Mucosa of stomach (tissue), 1 donor: Measurements from ENCODE around the gene PTPRH.
"Not testable (repeated sequence)": the region's sequence is repeated elsewhere in the genome, so short reads cannot be mapped to it uniquely, and the experiment has no call there.

Experiments used
- H3K27me3 ChIP-seq: one replicate; pipeline ENCODE4 v1.7.0; 2013; ENCODE audit warnings: mild to moderate bottlenecking, low read length; ENCODE audit not compliant: control insufficient read depth, insufficient read depth
- H3K36me3 ChIP-seq: one replicate; pipeline ENCODE4 v1.7.0; 2013; ENCODE audit warnings: low read length; ENCODE audit not compliant: control insufficient read depth, insufficient read depth
- H3K4me1 ChIP-seq: one replicate; pipeline ENCODE4 v1.7.0; 2013; ENCODE audit warnings: mild to moderate bottlenecking, low read length; ENCODE audit not compliant: control insufficient read depth, insufficient read depth
- H3K4me3 ChIP-seq: one replicate; pipeline ENCODE4 v1.7.0; 2013; ENCODE audit warnings: low read length
- H3K9ac ChIP-seq: one replicate; pipeline ENCODE4 v1.7.0; 2013; ENCODE audit warnings: mild to moderate bottlenecking, low read length, moderate library complexity
- H3K9me3 ChIP-seq: one replicate; pipeline ENCODE4 v1.7.0; 2013; ENCODE audit warnings: mild to moderate bottlenecking, low read length, moderate library complexity; ENCODE audit not compliant: control insufficient read depth
- donor health status: Pancreatic carcinoma.

Gene PTPRH

DNA sequence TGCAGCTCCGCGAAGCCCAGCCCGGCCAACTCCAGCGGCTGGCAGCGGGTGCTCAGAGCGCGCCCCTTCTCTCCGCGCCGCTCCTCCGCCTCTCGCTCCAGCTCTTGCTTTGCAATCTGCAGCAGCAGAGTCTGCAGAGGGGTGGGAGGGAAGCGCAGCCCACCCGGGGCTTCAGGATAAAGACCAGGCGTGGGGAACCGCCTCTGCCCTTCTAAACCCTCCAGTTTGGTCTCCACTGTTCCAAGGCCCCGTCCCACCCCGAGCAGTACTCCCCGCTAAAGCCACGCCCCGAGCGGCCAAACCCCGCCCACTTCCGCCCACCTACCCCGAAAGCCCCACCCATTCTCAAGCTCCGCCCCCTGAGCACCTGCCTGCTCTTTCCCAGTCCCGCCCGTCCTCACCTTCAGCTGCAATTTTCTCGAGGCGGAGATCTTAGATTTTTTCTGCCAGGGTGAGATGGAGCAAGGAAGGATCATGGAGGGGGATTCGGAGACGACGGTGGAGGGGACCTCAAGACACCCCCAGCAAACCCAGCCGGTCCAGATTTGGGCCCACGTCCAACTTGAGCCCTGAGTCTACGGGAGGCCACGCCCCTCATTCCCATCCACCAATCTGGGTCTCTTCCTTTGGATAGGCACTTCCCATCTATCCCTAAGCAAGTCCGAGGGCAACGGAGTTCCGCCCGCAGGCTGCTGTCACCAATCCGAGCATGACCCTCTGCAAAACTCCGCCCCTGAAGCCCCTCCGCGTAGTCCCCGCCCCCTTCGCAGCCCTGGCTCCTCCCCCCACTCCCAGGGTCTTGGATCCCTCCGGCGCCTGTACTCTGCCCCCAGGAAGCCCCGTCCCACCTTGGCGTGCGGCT is 52.9 kb downstream of the PTPRH start:
- H3K9ac ChIP-seq = no peak overlapping the region

DNA sequence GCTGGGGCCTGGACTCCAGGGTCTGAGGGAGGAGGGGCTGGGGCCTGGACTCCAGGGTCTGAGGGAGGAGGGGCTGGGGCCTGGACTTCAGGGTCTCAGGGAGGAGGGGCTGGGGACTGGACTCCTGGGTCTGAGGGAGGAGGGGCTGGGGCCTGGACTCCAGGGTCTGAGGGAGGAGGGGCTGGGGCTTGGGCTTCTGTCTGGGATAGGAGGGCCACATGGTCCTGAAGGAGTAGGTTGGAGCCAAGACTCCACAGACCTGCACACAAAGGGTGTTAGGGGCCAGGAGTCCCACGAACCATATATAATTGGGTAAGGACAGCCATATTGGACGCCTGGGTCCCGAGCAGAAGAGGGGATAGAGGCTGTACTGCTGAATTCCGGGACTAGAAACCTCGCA is 53.5 kb downstream of the PTPRH start:
- peaks cover 13% of the 10 kb centered on the region for H3K4me1 ChIP-seq
- H3K4me3 ChIP-seq, H3K9ac ChIP-seq, H3K9me3 ChIP-seq, H3K36me3 ChIP-seq: not testable (repeated sequence)
- H3K27me3 ChIP-seq = peaks cover 39% of the 10 kb centered on the region

More for the DNA sequence above, 52.9 kb downstream of the PTPRH start:
- peaks cover 13% of the 10 kb centered on the region for H3K4me1 ChIP-seq
- H3K27me3 ChIP-seq = peaks cover 43% of the 10 kb centered on the region
- H3K9me3 ChIP-seq = no peaks in the 10 kb centered on the region
- no peaks in the 10 kb centered on the region for H3K36me3 ChIP-seq
- no peak overlapping the region for H3K4me3 ChIP-seq

DNA sequence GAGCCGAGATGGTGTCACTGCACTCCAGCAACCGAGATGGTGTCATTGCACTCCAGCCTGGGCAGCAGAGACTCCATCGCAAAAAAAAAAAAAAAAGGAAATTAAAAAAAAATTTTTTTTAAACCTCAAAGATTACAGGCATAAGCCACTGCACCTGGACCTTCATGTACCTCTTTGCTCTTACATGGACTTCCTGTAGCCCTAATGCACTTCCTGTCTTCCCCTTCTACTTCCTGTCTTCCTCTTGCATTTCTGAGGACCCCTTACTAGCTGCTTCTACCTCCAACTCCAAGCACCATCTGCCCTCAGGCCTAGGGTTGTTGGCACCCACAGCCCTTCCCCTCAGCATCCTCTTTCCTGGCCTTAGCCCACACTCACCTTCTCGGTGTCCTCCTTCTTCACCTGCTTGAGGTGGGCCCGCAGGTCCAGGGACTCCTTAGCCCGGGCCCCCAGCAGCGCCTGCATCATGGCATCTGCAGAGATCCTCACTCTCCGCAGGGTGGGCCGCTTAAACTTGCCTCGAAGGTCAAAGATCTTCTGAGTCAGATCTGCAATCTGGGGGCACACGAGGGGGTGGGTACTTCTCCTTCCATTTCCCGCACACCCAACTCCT is 55.5 kb downstream of the PTPRH start:
- Histone ChIP-seq H3K27me3 (peaks cover 40% of the 10 kb centered on the region), H3K36me3 (no peaks in the 10 kb centered on the region), H3K9me3 (no peaks in the 10 kb centered on the region), H3K9ac (no peak overlapping the region), H3K4me3 (no peak overlapping the region), H3K4me1 (peaks cover 6% of the 10 kb centered on the region)

DNA sequence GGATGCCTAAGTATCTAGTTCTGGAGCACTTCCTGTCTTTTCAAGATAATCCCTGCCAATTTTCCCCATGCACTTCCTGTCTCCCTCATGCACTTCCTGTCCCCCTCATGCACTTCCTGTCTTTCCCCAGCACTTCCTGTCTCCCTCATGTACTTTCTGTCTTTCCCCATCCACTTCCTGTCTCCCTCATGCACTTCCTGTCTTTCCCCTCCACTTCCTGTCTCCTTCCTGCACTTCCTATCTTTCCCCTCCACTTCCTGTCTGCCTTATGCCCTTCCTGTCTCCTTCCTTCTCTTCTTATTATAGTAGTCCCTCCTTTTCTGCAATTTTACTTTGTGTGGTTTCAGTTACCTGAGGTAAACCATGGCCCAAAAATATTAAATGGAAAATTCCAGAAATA is 57.3 kb downstream of the PTPRH start:
- Histone ChIP-seq H3K9ac (no peak overlapping the region), H3K36me3 (no peaks in the 10 kb centered on the region), H3K4me3 (no peak overlapping the region), H3K27me3 (peaks cover 36% of the 10 kb centered on the region), H3K4me1 (peaks cover 6% of the 10 kb centered on the region), H3K9me3 (no peaks in the 10 kb centered on the region)

DNA sequence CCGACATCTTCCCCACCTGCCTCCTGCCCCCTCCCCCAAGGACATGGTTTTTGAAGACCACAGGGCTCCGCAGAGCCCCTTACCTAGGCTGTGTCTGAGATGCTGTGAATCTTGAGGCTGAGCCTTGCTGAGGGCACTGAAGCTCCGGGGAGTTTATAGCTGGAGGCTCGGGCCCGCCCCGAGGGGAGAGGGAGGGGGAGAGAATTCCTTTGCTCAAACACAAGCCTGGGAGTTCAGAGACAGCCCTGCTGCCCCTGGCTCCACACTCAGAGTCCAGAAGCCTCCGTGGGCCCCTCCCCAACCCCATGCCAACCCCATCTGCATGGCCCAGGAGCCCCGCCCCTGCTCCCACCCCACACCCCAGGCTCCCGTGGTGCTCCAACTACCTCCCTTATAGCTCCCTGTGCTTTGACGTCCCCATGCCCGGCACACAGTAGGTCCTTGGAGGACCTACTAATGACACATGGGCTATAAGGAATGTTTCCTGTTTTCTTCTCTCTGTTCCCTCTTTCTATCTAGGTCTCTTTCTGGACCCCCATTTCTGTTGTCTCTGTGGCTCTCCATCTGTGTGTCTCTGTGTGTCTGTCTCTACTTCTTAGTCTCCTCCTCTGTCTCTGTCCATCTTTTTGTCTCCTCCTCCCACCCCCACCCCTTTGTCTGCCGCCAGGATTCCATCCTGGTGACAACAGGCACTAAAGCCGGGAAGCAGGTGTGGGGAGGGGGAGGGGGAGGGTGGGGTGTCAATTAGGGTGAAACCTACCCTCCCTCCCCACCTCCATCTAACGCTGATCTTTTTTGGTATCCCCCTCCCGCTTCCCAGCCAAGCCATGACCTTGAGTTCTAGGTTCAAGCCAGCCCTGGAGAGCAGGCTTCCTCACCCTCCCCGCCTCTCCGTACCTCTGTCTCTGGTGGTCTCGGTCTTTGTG is 60.0 kb downstream of the PTPRH start, which contains the start of gene TNNT1:
Gene TNNT1, minus strand, starts transcription at position 129 of the 926 bp plus-strand sequence. CDS start 2,049 bp downstream, outside the sequence.
- Histone ChIP-seq H3K4me3 (no peak within 1 kb of the TSS), H3K9ac (no peak within 1 kb of the TSS), H3K27me3 (peaks cover 49% of the 10 kb centered on the region), H3K36me3 (no peaks in the 10 kb centered on the region), H3K4me1 (no peaks in the 10 kb centered on the region), H3K9me3 (no peaks in the 10 kb centered on the region)

DNA sequence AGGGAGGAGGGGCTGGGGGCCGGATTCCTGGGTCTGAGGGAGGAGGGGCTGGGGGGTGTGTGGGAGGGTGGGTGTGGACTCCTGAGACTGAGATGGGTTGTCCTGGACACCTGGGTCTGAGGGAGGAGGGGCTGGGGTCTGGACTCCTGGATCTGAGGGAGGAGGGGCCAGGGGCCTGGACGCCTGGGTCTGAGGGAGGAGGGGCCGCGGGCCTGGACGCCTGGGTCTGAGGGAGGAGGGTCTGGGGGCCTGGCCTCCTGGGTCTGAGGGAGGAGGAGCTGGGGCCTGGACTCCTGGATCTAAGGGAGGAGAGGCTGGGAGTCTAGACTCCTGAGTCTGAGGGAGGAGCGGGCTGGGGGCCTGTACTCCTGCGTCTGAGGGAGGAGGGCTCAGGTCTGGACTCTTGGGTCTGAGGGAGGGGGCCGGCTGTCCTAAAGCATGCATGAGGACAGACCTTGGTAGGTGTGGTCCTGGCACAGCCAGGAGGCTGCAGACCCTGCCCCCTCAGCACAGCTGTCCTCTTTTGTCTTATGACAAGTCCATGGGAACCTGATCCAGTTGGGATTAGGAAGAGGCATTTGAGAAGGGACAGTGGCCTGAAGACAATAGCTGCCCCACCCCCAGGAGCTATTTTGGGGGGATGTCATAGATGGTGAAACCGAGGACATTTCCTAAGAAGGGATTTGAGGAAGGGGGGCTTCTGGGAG is 61.6 kb downstream of the PTPRH start:
- H3K27me3 ChIP-seq = peaks cover 56% of the 10 kb centered on the region
- no peak overlapping the region for H3K4me3 ChIP-seq
- no peaks in the 10 kb centered on the region for H3K36me3 ChIP-seq
- no peaks in the 10 kb centered on the region for H3K4me1 ChIP-seq
- no peaks in the 10 kb centered on the region for H3K9me3 ChIP-seq
- no peak overlapping the region for H3K9ac ChIP-seq

DNA sequence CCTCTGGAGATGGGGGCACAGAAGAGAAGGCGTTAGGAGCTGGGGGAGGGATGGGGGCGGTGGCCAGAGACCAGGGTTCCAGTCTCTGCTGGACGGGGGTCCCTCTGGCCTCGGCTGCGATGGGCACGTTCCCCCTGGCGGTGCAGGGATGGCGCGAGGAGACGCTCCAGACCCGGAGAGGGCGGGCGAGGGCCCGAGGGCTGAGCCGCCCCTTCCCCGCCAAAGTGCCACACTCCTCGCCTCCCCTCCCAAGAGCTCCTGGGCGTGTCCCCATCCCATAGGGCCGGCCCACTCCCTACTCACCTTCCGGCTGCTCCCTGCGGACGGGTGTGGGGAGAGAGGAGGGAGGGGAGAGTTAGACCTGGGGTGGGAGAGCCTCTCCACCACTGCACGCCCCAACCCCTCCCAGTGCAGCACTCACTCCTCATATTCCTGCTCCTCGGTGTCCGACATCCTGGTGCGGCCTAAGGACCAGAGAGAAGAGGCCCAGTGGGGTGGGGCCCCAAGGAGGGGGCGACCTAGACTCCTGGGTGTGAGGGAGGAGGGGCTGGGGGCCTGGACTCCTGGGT is 62.5 kb downstream of the PTPRH start:
- no peaks in the 10 kb centered on the region for H3K9me3 ChIP-seq
- H3K27me3 ChIP-seq = peaks cover 58% of the 10 kb centered on the region
- H3K4me1 ChIP-seq = no peaks in the 10 kb centered on the region
- no peaks in the 10 kb centered on the region for H3K36me3 ChIP-seq
- H3K4me3 ChIP-seq = no peak overlapping the region
- H3K9ac ChIP-seq = no peak overlapping the region

DNA sequence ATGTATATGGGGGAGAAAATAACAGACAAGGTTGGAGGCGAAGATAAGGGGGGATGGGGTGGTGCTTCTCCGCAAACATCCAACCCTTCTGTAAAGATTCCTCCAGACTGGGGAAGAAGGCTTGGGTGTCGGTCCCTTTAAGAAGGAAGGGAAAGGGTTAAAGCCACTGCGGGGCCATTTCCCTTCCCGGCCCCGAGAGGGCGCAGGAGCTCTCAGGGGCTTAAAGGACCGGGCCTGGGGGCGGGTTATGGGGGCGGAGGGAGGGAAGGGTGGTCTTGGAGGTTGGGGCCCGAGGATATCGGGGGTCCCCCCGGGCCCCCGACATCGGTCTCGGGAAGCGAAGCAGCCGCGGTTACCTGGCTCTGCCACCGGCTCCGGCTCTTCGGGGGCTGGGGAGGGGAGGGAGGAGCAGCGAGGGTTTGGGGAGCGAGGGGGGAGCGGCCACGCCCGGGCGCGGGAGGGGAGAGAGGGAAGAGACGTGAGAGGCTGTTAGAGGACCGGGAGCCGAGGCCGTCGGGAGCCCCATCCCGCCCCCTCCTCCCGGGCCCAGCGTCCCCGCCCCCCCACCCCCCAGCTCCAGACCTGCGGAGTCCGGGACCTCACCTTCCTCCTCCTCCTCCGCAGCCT is 63.1 kb downstream of the PTPRH start:
- H3K4me1 ChIP-seq = no peaks in the 10 kb centered on the region
- H3K36me3 ChIP-seq = no peaks in the 10 kb centered on the region
- H3K4me3 ChIP-seq = no peak overlapping the region
- no peaks in the 10 kb centered on the region for H3K9me3 ChIP-seq
- peaks cover 64% of the 10 kb centered on the region for H3K27me3 ChIP-seq
- no peak overlapping the region for H3K9ac ChIP-seq

DNA sequence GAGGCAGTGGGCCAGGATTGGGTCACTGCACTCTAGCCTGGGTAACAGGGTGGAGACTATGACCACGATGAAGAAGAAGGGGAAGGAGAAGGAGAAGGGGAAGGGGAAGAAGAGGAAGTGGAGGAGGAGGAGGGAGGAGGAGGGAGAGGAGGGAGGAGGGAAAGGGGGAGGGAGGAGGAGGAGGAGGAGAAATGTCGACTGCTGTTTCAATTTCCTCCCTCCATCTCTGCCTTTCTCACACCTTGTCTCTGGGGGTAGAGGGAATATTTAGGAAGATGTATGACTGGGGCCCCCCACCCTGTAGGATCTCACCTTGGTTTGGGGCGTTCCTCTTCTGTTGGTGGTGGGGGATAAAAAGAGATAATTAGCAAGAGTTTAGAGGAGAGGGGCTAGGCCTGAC is 64.1 kb downstream of the PTPRH start:
- Histone ChIP-seq H3K9ac (no peak overlapping the region), H3K4me1 (no peaks in the 10 kb centered on the region), H3K36me3 (no peaks in the 10 kb centered on the region), H3K27me3 (peaks cover 66% of the 10 kb centered on the region), H3K9me3 (no peaks in the 10 kb centered on the region), H3K4me3 (no peak overlapping the region)

DNA sequence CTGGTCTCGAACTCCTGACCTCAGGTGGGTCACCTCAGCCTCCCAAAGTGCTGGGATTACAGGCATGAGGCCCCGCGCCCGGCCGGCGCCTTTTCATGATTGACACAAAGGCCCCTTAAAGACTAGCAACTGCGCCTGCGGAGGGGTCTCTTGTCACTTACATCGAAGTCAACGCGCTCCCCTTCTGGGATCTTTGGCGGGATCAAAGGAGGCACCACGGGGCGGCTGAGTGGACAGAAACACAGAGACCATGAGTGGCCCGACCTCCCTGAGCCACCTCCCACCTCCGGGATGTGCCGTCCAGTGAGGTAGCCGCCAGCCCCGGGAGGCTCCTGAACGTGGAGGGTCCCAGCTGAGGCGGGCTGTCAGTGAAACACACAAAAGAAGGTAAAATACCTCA is 67.6 kb downstream of the PTPRH start:
- H3K27me3 ChIP-seq = peaks cover 37% of the 10 kb centered on the region
- H3K9me3 ChIP-seq = no peaks in the 10 kb centered on the region
- H3K9ac ChIP-seq = no peak overlapping the region
- no peaks in the 10 kb centered on the region for H3K36me3 ChIP-seq
- H3K4me3 ChIP-seq = no peak overlapping the region
- no peaks in the 10 kb centered on the region for H3K4me1 ChIP-seq

DNA sequence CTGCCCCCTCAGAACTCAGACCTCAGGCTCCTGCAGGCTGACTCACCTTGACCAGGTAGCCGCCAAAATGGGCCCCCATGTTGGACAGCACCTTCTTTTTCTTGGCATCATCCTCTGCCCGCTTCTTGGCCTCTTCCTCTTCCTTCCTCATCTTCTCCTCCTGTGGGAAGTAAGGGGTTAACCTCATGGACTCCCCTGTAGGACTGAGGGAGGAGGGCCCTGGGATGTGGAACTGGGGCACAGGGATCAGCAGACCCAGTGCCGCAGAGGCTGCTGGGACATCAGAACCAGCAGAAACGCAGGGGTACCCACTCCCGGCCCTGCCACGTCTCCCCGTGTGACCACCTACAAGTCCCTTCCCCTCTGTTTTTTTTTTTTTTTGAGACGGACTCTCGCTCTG is 71.4 kb downstream of the PTPRH start:
- peaks cover 23% of the 10 kb centered on the region for H3K27me3 ChIP-seq
- H3K4me1 ChIP-seq = no peaks in the 10 kb centered on the region
- no peak overlapping the region for H3K4me3 ChIP-seq
- H3K9ac ChIP-seq = no peak overlapping the region
- H3K9me3 ChIP-seq = no peaks in the 10 kb centered on the region
- no peaks in the 10 kb centered on the region for H3K36me3 ChIP-seq
